ENCODE data around the gene N4BP2L1.
A peak's percentile ranks its signal among the peaks of the same experiment; 100 is the strongest.

N4BP2L1 gene

DNA sequence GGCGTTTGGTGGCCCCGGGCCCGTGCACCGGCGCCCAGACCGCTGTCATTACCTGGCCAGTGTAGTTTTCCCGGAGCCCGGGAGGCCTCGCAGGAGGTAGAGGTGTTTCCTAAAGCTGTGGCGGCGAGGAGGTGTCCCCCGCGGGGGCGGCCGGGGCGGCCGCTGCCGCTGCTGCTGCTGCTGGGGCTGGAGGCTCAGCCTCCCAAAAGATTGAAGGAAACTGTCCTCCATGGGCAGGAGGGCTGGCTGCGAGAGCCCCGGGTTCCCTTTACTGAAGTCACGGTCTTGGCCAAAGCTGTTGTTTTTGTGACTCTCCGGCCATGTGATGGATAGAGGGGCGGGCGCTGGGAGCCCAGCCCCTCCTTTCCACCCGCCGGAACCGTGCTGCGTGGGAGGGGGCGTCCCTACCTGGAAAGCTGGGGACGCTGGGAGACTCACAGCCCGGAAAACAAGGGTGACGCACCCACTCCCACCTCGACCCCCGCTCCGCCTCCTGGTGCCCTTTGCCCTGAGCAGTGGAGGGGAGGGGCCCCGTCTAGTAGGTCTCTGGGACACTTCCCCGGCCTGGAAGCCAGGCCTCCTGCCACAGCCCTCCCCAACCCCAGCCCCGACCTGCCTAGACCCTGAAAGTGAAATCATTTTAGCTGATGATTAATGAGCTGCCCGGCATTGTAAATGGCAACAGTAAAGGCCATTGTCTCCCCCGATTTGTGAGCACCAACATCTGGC, at the start of gene N4BP2L1:
TSS of gene N4BP2L1 (minus strand) at position 279 of the 729 bp plus-strand sequence. CDS start at position 231, 48 bp downstream.
- DNase-seq = peak; percentile 73

DNA sequence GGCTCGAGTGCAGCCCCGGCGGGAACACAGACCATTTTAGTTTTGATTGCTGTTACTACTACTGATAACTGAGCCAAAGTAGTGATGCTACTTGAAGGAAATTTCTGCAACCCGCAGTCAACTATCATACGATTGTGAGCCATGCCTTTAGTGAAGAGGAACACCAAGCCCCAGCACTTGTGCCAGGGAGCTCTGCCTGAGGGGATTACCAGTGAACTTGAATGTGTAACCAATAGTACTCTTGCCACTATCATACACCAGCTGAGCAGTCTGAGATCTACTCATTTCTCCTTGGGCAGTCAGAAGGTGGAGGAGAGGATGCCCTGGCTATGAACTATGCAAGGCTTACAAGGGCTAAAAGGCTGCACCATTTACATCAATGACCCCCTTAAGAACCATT, 49.0 kb upstream of the N4BP2L1 start:
- no peak for DNase-seq

DNA sequence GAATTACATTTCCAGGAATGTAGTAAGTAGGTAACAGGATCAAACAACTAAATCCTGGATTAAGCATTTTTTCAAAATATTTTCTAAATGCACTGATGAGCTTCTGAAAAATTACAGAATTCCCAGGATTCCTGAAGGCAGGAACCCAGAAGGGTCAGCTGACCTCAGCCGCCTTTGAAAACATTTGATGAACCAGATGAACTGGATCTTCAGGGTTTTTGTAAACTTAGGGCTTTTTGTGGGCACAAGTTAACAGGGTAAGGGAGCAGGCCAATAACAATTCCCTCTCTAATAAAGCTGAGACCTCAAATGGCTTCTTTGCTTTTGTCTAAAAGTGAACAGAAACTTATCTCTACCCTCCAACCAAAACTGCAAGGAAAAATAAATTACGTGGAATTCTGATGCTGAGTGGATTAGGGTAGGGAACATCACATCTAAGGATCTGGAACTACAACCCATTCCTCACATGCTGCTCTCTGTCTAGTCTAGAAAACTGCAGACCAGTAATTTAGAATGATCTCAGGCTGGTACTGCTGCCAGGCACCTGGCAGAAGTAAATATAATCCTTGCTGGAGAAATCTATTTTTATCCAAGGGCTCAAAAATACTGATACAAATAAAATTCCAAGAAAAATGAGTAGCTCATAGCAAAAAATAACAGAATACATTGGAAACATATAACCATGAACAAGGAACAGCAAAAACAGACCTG, 48.2 kb upstream of the N4BP2L1 start:
- DNase-seq = no peak

DNA sequence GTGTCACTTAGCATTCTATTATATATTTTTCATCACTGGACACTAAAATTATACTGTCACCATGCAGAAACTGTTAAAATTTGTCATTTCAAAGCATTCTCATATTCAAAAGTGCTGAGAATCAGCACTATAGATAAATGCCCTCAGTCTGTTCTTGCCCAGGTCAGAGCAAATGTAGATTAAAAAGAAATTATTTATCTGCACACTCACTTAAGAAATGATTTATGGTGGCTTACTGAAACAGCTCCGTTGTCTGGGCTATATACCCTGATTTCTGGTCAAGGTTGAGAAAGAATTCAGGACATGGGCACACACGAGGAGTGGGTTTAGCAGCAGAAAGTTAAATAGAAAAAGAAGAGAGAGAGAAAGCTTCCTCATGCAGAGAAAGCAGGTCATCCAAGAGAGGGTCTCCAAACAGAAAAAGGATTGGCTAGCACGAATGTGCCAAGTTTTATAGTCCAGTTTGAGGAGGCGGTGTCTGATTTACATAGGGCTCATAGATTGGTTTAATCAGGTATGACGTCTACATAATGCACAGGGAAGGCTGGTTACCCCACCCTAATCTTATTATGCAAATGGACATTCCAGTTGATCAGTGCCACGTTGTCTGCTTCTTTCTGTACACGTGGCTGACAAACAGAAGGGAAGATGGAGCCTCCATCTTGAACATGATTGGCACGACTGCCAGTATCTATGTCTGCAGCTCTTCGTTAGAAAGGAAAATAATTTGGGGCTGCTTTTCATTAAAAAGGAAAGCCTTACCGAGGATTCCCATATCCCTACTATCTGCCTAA, 47.3 kb upstream of the N4BP2L1 start:
- no peak for DNase-seq

DNA sequence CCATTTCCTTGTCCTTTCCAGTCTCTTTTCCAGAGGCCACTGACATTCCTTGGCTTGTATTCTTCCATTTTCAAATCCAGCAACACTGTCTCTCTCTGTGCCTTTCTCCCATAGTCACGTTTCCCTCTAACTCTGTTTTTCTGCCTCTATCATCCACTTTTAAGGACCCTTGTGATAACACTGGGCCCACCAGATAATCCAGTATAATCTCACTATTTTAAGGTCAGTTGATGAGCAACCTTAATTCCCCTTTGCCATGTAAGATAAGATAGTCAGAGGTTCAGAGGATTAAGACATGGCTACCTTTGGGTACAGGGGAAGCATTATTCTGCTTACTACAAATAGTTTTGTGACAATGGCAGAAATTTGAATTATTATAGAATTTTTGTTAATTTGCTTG, 45.7 kb upstream of the N4BP2L1 start:
- no peak for DNase-seq

DNA sequence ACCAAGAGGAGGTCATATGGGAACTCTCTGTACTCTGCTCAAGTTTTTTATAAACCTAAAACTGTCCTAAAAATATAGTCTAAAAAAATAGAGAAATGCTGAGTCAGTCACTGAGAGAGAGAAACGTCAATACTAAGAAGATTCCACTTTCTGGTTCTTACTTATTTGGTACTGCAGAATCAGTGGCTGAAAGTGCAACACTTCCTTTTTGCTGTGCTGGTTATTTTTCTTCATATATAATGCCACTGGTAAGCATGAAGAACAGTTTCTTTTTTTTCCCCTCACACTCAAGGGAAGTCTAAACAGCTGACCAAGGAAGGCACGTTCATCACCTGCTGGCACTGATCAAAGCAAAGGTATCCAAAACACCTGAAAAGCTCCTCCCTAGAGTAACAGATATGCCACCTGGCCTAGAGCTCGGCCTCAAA, 44.3 kb upstream of the N4BP2L1 start:
- no peak for DNase-seq

DNA sequence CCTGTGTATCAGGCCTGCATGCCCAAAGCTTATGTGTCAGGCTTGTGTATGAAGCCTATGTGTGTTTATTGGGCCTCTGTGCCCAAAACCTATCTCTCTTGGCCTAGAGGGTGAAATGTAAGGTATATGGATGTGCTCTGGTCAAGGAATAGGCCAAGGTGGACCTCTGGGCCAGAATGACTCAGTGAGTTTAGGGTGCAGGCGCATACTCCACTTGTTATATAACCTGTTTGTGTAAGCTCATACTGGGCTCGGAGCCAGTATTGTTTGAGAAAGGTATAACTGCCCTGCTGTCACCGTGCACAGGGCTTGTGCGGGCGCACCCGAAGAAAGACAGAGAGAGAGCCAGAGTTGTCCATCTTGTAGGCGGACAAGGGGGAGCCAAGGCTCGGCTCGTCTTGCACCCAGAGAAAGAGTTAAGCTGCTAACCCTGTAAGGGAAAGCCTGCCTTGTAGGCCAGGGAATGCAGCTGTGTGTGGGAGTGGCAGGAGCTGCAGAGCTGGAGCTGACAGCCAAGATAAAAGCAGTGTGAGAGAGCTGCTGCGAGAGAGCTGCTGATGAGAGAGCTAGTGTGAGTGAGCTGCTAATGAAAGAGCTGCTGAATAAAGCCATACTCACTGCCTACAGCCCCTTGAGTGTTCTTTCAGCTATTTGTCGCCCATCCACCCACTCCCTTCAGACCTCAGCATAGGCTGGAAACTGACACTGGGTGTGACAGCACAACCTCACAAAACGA, 43.4 kb upstream of the N4BP2L1 start:
- DNase-seq = no peak

DNA sequence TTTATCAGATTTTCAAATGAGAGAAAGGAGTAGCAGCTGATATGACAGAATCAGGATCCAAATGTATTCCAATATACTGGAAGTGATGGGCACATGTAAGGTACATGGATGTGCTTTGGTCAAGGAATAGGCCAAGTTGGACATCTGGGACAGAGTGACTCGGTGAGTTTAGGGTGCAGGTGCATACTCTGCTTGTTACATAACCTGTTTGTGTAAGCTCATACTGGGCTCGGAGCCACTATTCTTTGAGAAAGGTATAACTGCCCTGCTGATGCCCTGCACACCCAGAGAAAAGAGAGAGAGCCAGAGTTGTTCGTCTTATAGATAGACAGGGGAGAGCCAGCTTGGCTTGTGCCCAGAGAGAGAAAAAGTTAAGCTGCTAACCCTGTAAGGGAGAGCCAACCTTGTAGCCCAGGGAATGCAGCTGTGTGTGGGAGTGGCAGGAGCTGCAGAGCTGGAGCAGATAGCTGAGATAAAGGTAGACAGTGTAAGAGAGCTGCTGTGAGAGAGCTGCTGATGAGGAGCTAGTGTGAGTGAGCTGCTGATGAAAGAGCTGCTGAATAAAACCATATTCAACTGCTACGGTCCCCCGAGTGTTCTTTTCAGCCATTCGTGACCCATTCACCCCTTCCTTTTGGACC, 40.7 kb upstream of the N4BP2L1 start:
- DNase-seq = no peak

DNA sequence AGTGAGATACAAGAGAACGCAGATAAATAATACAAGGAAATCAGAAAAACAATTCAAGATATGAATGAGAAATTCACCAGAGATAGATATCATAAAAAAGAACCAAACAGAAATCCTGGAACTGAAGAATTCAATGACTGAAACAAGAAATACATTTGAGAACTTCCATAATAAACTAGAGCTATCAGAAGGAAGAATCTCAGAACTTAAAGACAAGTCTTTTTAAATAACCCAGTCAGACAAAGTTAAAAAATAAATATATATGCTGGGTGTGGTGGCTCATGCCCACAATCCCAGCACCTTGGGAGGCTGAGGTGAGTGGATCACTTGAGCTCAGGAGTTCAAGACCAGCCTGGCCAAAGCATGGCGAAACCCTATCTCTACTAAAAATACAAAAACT, 28.7 kb upstream of the N4BP2L1 start:
- no peak for DNase-seq

DNA sequence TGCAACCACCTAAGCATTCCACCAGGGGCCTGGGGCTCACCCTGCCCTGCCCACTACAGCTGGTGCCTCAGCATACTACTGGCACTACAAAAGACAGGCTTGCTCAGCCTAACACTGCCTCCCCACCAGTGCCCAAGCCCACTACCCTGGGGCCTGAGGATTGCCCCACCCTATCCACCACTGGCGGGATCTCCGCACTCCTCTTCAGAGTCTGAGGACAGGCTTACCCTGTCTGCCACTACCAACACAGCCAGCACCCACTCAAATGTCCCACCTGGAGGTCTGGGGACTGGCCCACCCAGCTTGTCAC, 27.6 kb upstream of the N4BP2L1 start:
- DNase-seq = no peak

DNA sequence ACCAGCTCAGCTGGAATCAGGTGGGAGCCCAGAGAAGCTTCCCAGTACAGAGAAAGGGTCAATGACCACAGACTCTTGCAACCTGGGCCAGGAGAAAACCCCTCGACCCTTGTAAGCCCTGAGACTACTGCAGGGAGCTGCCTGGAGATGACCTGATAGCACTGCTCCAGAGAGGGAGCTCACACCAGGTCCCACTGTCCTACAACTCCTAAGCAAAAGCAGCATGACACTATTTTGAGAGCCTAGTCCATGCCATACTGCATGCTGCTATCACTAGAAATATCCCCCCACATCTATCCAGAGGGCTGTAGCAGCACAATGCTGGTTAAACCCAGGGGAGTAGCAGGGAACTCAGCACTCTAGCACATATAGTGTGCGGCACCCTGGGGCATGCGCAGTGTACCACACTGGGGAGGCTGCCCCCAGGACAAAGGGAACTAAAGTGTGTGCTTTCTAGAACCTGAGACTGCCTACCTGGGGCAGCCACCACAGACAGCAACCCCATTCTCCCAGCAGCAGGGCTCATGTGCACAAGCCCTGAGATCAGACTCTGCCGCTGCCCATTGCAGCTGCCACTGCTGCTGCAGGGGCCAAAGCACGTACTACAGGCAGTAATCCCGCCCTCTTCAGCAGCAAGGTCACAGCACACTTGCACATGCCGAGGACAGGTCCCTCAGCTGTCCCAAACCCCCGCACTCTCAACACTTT, 27.1 kb upstream of the N4BP2L1 start:
- no peak for DNase-seq

DNA sequence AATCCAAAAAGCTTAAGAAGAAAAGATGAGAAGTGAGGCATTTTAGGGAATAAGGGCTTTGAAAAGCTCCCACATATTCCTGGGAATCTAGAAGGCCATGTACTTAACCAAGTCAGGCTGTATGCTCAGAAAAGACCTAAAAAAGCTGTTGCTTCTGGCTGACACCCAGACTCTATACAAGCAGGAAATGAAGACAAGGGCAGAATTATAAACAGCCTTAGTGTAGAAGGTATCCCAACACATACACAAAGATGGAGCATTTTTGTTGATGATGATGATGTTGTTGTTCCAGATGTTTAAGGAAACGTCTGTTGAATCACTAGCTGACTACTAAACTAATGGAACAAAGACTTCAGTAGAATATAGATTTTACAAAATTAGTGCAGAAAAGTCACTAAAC, 26.1 kb upstream of the N4BP2L1 start:
- no peak for DNase-seq

DNA sequence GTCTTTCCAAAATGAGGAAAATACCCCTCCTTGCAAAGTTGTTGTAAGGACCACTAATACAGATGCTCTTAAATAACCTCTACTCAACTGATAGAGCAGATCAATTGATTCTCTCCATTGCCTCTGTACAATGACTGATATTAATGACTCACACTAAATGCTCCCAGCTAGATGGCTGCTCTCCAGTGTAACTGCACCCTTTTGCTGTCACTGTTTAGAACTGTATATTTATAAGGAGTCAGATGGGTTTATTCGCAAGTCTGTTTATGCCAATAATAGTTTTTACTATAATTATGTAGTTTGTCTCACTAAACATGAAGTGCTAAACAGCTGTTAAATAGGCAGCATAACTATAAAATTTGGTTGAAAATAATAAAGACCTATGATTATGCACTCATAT, 21.0 kb upstream of the N4BP2L1 start:
- no peak for DNase-seq

DNA sequence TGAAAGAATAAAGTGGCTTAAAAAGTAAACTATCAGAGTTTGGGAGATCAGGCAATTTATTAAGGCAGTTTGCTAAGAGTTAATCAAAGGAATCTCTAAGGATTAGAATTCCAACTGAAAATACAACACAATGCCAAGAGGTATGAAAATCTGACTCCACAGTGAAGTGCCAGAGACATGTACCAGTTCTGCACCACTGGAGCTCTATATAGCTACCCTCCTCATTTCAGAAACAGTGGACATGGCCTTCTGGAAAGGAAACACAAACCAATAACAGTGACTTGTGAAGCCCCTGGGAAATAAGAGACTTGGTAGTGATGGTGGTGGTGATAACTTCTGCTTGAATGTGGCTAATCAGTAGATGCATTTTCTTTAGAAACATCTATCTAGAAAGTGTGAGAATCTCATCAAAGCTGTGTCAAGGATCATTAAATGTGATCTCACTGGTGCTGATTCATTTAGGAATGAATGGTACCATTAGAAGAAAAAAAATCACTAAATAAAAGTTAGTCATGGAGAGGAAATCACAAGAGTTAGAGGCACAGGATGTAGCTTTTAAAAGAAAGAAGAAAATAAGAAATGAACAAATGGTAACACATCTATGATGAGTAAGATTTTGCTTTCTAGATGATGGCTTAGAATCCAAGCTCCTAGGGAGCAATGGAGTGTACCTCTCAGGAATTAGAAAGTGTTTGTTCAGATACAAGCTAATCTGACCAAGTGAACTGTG, 20.1 kb upstream of the N4BP2L1 start:
- DNase-seq = no peak

DNA sequence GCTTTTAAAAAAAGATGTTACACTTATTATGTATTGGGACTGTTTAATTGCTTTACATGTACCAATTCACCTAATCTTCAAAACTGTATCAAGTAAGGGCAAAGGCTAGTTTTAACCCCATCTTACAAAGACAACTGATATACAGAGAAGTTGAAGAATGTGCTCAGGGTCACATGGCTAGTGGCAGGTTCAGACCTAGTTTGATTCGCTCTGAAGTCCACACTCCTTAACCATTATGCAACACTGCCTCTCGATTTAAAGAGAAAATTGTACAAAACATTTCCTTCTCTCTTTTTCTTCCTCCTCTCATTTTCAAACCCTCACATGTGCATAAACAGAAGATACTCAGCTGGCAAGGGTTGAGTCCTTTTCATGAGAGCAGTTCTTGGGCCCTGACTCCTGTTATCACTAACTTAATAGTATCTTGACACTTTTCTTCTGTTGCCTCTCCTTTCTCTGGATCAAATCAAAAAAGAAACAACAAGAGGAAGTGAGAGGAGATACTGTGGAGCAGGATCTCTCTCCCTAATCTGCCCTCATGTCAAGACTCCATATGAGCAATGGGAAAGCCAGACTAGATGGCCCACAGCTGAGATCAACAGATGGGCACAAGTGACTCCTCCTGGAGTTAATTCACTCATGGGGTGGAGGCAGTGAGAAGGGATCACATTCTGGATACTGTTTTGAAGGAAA, 19.0 kb upstream of the N4BP2L1 start:
- DNase-seq = no peak

DNA sequence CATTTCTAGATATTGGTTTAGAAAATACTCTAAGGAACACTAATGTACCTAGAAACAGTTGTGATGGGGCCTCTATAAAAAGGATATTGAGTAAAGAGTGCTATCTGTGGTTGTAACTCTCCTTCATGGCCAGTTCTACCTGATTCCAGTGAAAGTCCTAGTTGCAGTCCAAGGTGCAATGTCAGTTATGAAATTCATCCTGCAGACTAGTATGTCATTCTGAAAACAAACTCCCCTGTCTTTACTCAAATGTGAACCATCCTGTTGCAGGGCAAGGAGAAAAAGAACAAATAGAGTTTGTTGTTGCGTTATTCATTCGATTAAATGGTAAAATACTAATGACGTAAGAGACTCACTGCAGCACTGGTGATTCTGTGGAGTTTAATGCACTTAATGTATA, 18.3 kb upstream of the N4BP2L1 start:
- DNase-seq = no peak

DNA sequence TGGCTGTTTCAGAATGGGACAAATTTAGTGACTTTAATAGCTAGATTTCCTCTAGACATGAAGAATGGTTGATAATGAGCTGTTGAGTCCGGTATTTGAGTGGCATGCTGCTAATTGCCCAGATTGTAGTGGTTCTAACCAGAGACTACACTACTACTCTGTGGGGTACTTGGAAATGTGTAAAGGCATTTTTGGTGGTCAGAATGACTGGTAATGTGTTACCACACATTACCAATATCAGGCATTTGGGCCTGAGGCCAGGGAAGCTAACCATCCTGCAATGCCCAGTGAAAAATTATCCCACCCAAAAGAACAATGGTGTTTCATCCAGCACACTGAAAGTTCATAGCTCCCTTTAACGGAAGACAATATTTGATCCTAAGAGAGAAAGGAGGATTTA, 17.5 kb upstream of the N4BP2L1 start:
- DNase-seq = no peak

DNA sequence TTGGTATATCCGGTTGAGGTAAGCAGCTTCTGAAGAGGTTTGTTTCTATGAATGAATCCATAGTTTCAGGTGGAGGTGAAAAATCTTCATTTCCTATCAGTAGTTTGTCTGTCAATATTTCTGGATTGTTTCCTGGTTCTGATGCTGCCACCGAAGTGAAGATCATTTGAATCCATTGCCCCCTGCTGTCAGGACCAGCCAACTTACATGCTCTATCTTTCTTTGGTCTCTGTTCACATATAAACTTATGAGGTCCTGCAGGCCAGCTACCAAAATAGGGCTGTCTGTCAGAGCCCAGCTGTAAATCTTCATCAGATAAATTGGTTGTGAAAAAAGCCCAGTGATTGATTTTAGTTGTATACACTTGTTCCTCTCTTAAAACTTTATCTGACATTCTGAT, 15.2 kb upstream of the N4BP2L1 start:
- no peak for DNase-seq

DNA sequence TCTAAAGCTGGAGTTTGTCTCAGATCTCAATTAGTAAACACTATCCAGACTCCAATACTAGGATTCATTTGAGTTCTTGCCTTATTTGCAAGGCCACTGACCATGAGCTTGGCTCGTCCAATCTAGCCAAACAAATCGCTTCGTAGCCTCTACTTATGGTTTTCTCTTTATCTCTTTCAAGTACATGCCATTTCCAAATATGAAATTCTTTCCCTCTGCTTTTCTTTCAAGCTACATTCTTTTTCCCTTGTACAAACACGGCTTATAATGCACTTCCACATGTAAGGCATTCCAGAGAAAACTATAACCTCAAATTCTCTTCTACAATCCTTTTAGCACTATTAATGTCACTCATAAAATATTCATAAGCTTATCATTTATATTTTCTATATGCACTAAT, 10.9 kb upstream of the N4BP2L1 start:
- DNase-seq = no peak

DNA sequence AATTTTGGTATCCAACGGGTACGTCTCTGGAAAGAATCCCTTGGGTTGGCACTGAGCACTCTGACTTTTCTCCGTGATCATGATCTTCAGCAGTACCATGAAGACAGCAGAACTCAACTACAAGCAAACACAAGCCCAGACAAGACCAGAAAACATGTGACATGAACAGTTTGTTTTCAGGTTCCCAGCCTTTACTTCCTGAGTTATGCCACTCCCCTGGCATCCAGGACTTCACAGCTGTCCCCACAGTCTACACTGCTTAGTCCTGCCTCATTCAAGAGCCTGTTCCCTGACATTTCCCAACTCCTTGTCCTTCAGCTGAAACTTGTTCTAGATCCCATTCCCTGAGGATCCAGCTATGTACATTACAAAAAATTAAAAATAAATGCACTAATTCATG, 4.9 kb upstream of the N4BP2L1 start:
- no peak for DNase-seq

DNA sequence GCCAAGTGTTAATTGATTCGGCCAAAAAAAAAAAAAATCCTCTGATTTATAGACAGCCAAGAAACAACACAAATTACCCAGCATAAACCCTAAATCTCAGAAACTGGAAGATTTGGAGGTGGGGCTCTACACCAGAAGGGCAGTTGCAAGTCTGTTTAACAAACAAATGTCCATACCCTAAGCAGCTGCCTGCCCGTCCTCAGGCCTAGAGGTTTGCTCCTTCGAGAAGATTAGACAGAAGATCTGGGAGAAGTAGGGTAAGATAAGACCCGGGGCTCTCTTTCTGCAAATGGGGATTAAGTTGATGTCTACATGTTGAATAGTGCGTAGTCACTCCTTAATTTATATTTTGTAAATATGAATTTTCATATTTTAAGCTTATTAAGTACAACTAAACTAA, 3.4 kb upstream of the N4BP2L1 start:
- no peak for DNase-seq
